PFSK-1 (cell line): ENCODE measurements around the gene NEU1.

ENCODE experiments used
- POLR2AphosphoS5 ChIP-seq: IDR thresholded peaks from 2 replicates; pipeline ENCODE4 v1.6.1; 2012; ENCODE audit warnings: low read depth, mild to moderate bottlenecking, control low read depth, low read length, moderate library complexity
- TAF1 ChIP-seq: IDR thresholded peaks from 2 replicates; pipeline ENCODE4 v1.6.1; 2012; ENCODE audit warnings: low read length, control low read depth, borderline replicate concordance; ENCODE audit not compliant: insufficient read depth
- TF ChIP-seq, protein P1 (sequence below), 2 experiments: IDR thresholded peaks; 2 replicates each; pipeline versions ENCODE4 v1.6.1 to v1.8.0; 2011 to 2012; ENCODE audit warnings: low read depth in 2 of 2, low read length in 2 of 2, control low read depth in 1 of 2, inconsistent platforms in 1 of 2, mild to moderate bottlenecking in 1 of 2, moderate library complexity in 1 of 2; ENCODE audit not compliant: insufficient read depth in 1 of 2

DNA sequence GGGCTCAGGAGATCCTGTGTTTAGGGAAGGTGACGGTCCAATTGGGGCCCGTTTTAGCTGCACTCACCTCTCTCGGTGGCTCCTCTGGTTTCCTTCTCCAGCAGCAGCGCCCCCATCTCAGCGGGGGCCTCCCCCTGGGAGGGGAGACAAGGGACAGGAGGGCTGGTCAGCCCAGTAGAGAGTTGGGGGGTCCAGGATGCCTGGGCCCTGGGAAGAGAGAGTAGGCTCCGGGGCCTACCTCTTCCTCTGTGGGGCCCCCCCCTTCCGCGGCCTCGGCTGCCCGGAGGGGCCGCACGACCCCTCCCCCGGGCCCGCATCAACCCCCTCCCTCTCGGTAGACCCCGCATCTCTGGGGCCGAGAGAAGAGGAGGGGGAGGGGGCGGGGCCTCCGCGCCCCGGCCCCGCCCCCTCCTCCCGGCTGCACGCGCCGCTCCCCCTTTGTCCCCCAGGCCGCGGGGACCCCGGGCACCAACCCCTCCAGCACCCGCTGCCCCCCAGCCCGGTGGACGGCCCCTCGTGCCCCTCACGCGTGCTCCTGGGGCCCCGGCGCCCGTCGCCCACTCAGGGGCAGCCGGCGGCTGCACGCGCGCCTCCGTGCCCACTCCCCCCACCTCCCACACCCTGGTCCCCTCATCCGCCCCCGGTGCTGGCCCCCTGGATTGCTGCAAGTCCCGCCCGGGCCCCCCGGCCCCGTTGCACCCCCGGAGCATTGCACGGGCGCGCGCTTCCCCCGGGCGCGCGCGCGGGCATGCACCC lies 34.4 kb upstream of the NEU1 start:
- no peak; the same call in 1 of the 2 replicates for TF ChIP-seq POLR2AphosphoS5
- TF ChIP-seq, protein P1, sequence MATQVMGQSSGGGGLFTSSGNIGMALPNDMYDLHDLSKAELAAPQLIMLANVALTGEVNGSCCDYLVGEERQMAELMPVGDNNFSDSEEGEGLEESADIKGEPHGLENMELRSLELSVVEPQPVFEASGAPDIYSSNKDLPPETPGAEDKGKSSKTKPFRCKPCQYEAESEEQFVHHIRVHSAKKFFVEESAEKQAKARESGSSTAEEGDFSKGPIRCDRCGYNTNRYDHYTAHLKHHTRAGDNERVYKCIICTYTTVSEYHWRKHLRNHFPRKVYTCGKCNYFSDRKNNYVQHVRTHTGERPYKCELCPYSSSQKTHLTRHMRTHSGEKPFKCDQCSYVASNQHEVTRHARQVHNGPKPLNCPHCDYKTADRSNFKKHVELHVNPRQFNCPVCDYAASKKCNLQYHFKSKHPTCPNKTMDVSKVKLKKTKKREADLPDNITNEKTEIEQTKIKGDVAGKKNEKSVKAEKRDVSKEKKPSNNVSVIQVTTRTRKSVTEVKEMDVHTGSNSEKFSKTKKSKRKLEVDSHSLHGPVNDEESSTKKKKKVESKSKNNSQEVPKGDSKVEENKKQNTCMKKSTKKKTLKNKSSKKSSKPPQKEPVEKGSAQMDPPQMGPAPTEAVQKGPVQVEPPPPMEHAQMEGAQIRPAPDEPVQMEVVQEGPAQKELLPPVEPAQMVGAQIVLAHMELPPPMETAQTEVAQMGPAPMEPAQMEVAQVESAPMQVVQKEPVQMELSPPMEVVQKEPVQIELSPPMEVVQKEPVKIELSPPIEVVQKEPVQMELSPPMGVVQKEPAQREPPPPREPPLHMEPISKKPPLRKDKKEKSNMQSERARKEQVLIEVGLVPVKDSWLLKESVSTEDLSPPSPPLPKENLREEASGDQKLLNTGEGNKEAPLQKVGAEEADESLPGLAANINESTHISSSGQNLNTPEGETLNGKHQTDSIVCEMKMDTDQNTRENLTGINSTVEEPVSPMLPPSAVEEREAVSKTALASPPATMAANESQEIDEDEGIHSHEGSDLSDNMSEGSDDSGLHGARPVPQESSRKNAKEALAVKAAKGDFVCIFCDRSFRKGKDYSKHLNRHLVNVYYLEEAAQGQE (IDR thresholded peaks at IDR 0.05; ENCODE audit: insufficient read depth in 1 of 2, low read depth in 2 of 2, low read length in 2 of 2) = no peak
- TF ChIP-seq TAF1 = no peak
